Esophagus squamous epithelium (tissue), 4 donors: ENCODE data around the gene ISCU.

ENCODE experiments used
- CTCF ChIP-seq, 6 experiments: fragments of 450-650 bp in 4 of 6; fragments of 200-600 bp in 2 of 6; sonication (generic) in 2 of 6; IDR thresholded peaks; one replicate each; pipeline ENCODE4 v1.5.1; 2016 to 2019; ENCODE audit warnings: antibody characterized with exemption in 6 of 6, mild to moderate bottlenecking in 4 of 6, moderate library complexity in 4 of 6
- POLR2A ChIP-seq, 4 donors: fragments of 450-650 bp; IDR thresholded peaks; one replicate each; pipeline ENCODE4 v1.6.1; 2017; ENCODE audit warnings: antibody characterized with exemption in 4 of 4, mild to moderate bottlenecking in 4 of 4, moderate library complexity in 3 of 4

- no peak for TF ChIP-seq CTCF (IDR thresholded peaks at IDR 0.05)
- no peak for TF ChIP-seq POLR2A (IDR thresholded peaks at IDR 0.05)
Measured at GRCh38 chr12:108548954-108549521, 13.4 kb upstream of the ISCU start.
